IMR-90 (cell line): ENCODE measurements around the gene RHOT2. TPM values are rescaled to one million over a fixed set of nuclear protein-coding genes. Genes with fewer than 3 reads are reported as not detected.

Source experiments
- ATAC-seq: fragments of 200-7000 bp; cut with Tn5 transposase; 2 replicates; pipeline ENCODE4 v1.9.1; 2020; ENCODE audit warnings: low read depth, mild to moderate bottlenecking, moderate library complexity
- BruUV-seq: library from RNA; stranded (reverse); fragments of 400-500 nt; replicated peaks from 2 replicates; lab custom pipeline; 2021; lab: Mats Ljungman, UMichigan
- CTCF ChIA-PET: fragments of 300-600 bp; formaldehyde crosslinking; extraction: SDS; loops from one replicate; lab custom pipeline; 2021; ENCODE audit warnings: antibody characterized with exemption; lab: Yijun Ruan, JAX
- POLR2A ChIA-PET: fragments of 300-600 bp; sonication (Branson Sonifier 250); formaldehyde crosslinking; loops from one replicate; lab custom pipeline; 2022; ENCODE audit warnings: antibody characterized with exemption; ENCODE audit not compliant: unreplicated experiment; lab: Charles Lee
- DNase-seq: peaks from one replicate; pipeline ENCODE4 v3.0.0; 2013
- H2AFZ ChIP-seq: replicated peaks from 2 replicates; pipeline ENCODE3; 2013; ENCODE audit warnings: low read length, mild to moderate bottlenecking; ENCODE audit not compliant: poor library complexity
- H2AK5ac ChIP-seq: 2 replicates; pipeline ENCODE4 v1.6.1; 2013; ENCODE audit warnings: low read depth, low read length, inconsistent platforms
- H2AK9ac ChIP-seq: replicated peaks from 2 replicates; pipeline ENCODE3; 2013; ENCODE audit warnings: mild to moderate bottlenecking, low read depth, low read length, moderate library complexity; ENCODE audit not compliant: poor library complexity
- H2BK120ac ChIP-seq: 2 replicates; pipeline ENCODE4 v1.6.1; 2013; ENCODE audit warnings: low read depth, low read length, inconsistent platforms
- H2BK15ac ChIP-seq: 3 replicates; pipeline ENCODE4 v1.6.1; 2013; ENCODE audit warnings: low read depth, low read length, inconsistent platforms
- H2BK20ac ChIP-seq: 2 replicates; pipeline ENCODE4 v1.6.1; 2013; ENCODE audit warnings: low read depth, mild to moderate bottlenecking, inconsistent platforms, low read length, moderate library complexity
- H2BK5ac ChIP-seq: 2 replicates; pipeline ENCODE4 v1.6.1; 2013; ENCODE audit warnings: mild to moderate bottlenecking, low read depth, low read length, inconsistent platforms; ENCODE audit not compliant: poor library complexity, severe bottlenecking
- H3K14ac ChIP-seq: replicated peaks from 2 replicates; pipeline ENCODE4 v1.6.1; 2013; ENCODE audit warnings: low read depth, low read length, inconsistent platforms
- H3K18ac ChIP-seq: 2 replicates; pipeline ENCODE4 v1.6.1; 2013; ENCODE audit warnings: low read depth, low read length, control low read depth
- H3K23ac ChIP-seq: 2 replicates; pipeline ENCODE4 v1.6.1; 2013; ENCODE audit warnings: low read depth, low read length, inconsistent platforms
- H3K27ac ChIP-seq: 2 replicates; pipeline ENCODE4 v1.5.1; 2013; ENCODE audit warnings: mild to moderate bottlenecking, control low read depth, low read length; ENCODE audit not compliant: insufficient read depth
- H3K27me3 ChIP-seq: 2 replicates; pipeline ENCODE4 v1.6.1; 2013; ENCODE audit warnings: low read length; ENCODE audit not compliant: control insufficient read depth, insufficient read depth
- H3K36me3 ChIP-seq: 2 replicates; pipeline ENCODE4 v1.6.1; 2013; ENCODE audit warnings: low read length, mixed read lengths; ENCODE audit not compliant: control insufficient read depth, insufficient read depth
- H3K4ac ChIP-seq: 2 replicates; pipeline ENCODE4 v1.6.1; 2013; ENCODE audit warnings: low read depth, low read length, inconsistent platforms
- H3K4me1 ChIP-seq: 2 replicates; pipeline ENCODE4 v1.6.1; 2013; ENCODE audit warnings: low read length, mixed read lengths; ENCODE audit not compliant: control insufficient read depth, insufficient read depth
- H3K4me2 ChIP-seq: 2 replicates; pipeline ENCODE4 v1.6.1; 2013; ENCODE audit warnings: low read depth, mild to moderate bottlenecking, control low read depth, low read length, moderate library complexity
- H3K4me3 ChIP-seq: 2 replicates; pipeline ENCODE4 v1.5.1; 2013; ENCODE audit warnings: low read depth, mild to moderate bottlenecking, control low read depth, low read length, moderate library complexity; ENCODE audit not compliant: insufficient read depth
- H3K56ac ChIP-seq: 2 replicates; pipeline ENCODE4 v1.6.1; 2013; ENCODE audit warnings: low read length, inconsistent platforms; ENCODE audit not compliant: insufficient read depth; ENCODE audit errors: extremely low read depth
- H3K79me1 ChIP-seq, 2 experiments: 2 replicates each; pipeline ENCODE4 v1.6.1; 2013; ENCODE audit warnings: low read length in 2 of 2, inconsistent platforms in 1 of 2, low read depth in 1 of 2
- H3K9ac ChIP-seq: 2 replicates; pipeline ENCODE4 v1.6.1; 2013; ENCODE audit warnings: low read depth, low read length, control low read depth
- H3K9me1 ChIP-seq: 2 replicates; pipeline ENCODE4 v1.6.1; 2013; ENCODE audit warnings: low read length, inconsistent platforms; ENCODE audit not compliant: insufficient read depth
- H3K9me3 ChIP-seq: 2 replicates; pipeline ENCODE4 v1.6.1; 2013; ENCODE audit warnings: low read length; ENCODE audit not compliant: control insufficient read depth, insufficient read depth
- H4K20me1 ChIP-seq: 2 replicates; pipeline ENCODE4 v1.6.1; 2013; ENCODE audit warnings: low read length, inconsistent platforms; ENCODE audit not compliant: insufficient read depth
- H4K5ac ChIP-seq: 2 replicates; pipeline ENCODE4 v1.6.1; 2013; ENCODE audit warnings: mild to moderate bottlenecking, low read depth, low read length, control low read depth
- H4K8ac ChIP-seq, 2 experiments: 2 replicates each; pipeline ENCODE4 v1.6.1; 2013; ENCODE audit warnings: low read depth in 2 of 2, low read length in 2 of 2, control low read depth in 1 of 2, inconsistent platforms in 1 of 2
- H4K91ac ChIP-seq: 2 replicates; pipeline ENCODE4 v1.6.1; 2013; ENCODE audit warnings: low read depth, low read length, inconsistent platforms; ENCODE audit not compliant: insufficient read depth
- BHLHE40 ChIP-seq: fragments of 150-350 bp; IDR thresholded peaks from 2 replicates; pipeline ENCODE4 v1.6.1; 2016; ENCODE audit warnings: mild to moderate bottlenecking, low read depth, low read length
- CEBPB ChIP-seq: IDR thresholded peaks from 2 replicates; pipeline ENCODE4 v1.6.1; 2012; ENCODE audit warnings: low read depth, low read length, improper control_type of control experiment
- FOS ChIP-seq: fragments of 150-350 bp; IDR thresholded peaks from 2 replicates; pipeline ENCODE4 v1.6.1; 2016; ENCODE audit warnings: low read depth, low read length
- MAFK ChIP-seq: IDR thresholded peaks from 2 replicates; pipeline ENCODE4 v1.6.1; 2012; ENCODE audit warnings: low read depth, low read length, improper control_type of control experiment
- MAZ ChIP-seq: IDR thresholded peaks from 2 replicates; pipeline ENCODE4 v1.6.1; 2012; ENCODE audit warnings: low read depth, mild to moderate bottlenecking, low read length, improper control_type of control experiment, moderate library complexity, borderline replicate concordance
- NFE2L2 ChIP-seq: fragments of 150-350 bp; IDR thresholded peaks from 2 replicates; pipeline ENCODE4 v1.6.1; 2016; ENCODE audit warnings: low read depth, mild to moderate bottlenecking, low read length
- RCOR1 ChIP-seq: IDR thresholded peaks from 2 replicates; pipeline ENCODE4 v1.6.1; 2012; ENCODE audit warnings: mild to moderate bottlenecking, low read length, improper control_type of control experiment; ENCODE audit not compliant: insufficient replicate concordance
- RFX5 ChIP-seq: IDR thresholded peaks from 2 replicates; pipeline ENCODE4 v1.8.0; 2012; ENCODE audit warnings: low read depth, mild to moderate bottlenecking, low read length, moderate library complexity
- SMC3 ChIP-seq: fragments of 150-350 bp; IDR thresholded peaks from 2 replicates; pipeline ENCODE4 v1.6.1; 2016; ENCODE audit warnings: low read depth, mild to moderate bottlenecking, antibody characterized with exemption, low read length, moderate library complexity
- WGBS, 2 experiments: methylation state at CpG; one replicate each; pipeline versions ENCODE4 v1.1.5 to v1.1.7; 2013; ENCODE audit warnings: missing lambda C conversion rate in 2 of 2; ENCODE audit not compliant: insufficient read length in 1 of 2; ENCODE audit errors: extremely low coverage in 2 of 2; 5-methylcytosine and 5-hydroxymethylcytosine counted together
- dilution Hi-C: fragments of 300-500 bp; cut with HindIII; formaldehyde crosslinking; loops from one replicate; pipeline ENCODE4 v1.14.3; 2018; ENCODE audit warnings: low sequenced_read_pairs; ENCODE audit not compliant: unreplicated experiment
- in situ Hi-C: fragments of 300-500 bp; cut with MboI; formaldehyde crosslinking; loops from 3 replicates; pipeline ENCODE4 v1.14.3; 2019; ENCODE audit warnings: low sequenced_read_pairs, inconsistent platforms, mixed read lengths
- intact Hi-C: fragments of 100-400 bp; cut with micrococcal nuclease; formaldehyde crosslinking; loops from 2 replicates; pipeline ENCODE4 v1.10.0; 2022
- polyA plus RNA-seq, 3 experiments: library from polyadenylated mRNA; depleted of rRNA; stranded (reverse); fragments of >200 nt; gene quantifications; 2 replicates each; pipeline ENCODE4 v1.2.3, GENCODE V29; 2012; ENCODE audit warnings: low replicate concordance in 1 of 3
- total RNA-seq: library from RNA; depleted of rRNA; stranded (reverse); fragments of >200 nt; gene quantifications from 2 replicates; pipeline ENCODE4 v1.2.3, GENCODE V29; 2012
- TF ChIP-seq, protein P1 (sequence below): conservative IDR thresholded peaks from 2 replicates; pipeline ENCODE4 v1.5.1; 2012; ENCODE audit warnings: mild to moderate bottlenecking, low read depth, low read length, improper control_type of control experiment
- TF ChIP-seq, protein P2 (sequence below): fragments of 150-350 bp; IDR thresholded peaks from 2 replicates; pipeline ENCODE4 v1.6.1; 2017; ENCODE audit warnings: mild to moderate bottlenecking, antibody characterized with exemption, low read length, low read depth

Gene RHOT2
- total and polyA plus RNA-seq, 2 of the 4 experiments (the other 2 are of a cell fraction), result 20.3 to 181 TPM

DNA sequence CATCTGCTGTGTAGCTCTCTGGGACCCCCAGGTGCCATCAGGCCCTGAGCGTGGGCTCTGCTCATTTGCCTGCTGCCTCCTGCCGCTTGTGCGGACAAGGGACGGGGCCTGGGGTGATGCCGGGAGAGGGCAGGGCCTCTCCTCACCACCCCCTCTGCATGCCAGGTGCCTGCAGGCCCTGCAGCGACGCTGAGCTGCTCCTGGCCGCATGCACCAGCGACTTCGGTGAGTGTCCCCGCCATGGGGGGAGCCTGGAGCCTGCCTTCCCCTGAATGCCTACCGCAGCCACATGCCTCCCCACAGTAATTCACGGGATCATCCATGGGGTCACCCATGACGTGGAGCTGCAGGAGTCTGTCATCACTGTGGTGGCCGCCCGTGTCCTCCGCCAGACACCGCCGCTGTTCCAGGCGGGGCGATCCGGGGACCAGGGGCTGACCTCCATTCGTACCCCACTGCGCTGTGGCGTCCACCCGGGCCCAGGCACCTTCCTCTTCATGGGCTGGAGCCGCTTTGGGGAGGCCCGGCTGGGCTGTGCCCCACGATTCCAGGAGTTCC is 48.9 kb downstream of the RHOT2 start:
- Histone ChIP-seq H3K9me3 (no peaks in the 10 kb centered on the region), H3K4me1 (peaks cover 20% of the 10 kb centered on the region), H3K18ac (no peak overlapping the region), H2AK9ac (no peak overlapping the region), H3K14ac (no peak overlapping the region), H2BK120ac (no peak overlapping the region), H3K27me3 (no peaks in the 10 kb centered on the region), H3K56ac (no peak overlapping the region), H4K8ac (no peak overlapping the region), H2AK5ac (no peak overlapping the region; the same call in 1 of the 2 replicates), H3K4me3 (no peak overlapping the region), H2BK20ac (no peak overlapping the region), H4K91ac (no peak overlapping the region), H2BK15ac (no peak overlapping the region), H2AFZ (no peak overlapping the region), H3K9me1 (no peaks in the 10 kb centered on the region), H4K20me1 (peaks cover 7% of the 10 kb centered on the region), H3K79me1 (peaks cover 13 to 23% of the 10 kb centered on the region in 2 experiments), H3K27ac (no peak overlapping the region), H3K36me3 (no peaks in the 10 kb centered on the region), H3K4me2 (no peak overlapping the region), H3K4ac (no peak overlapping the region), H2BK5ac (no peak overlapping the region), H3K9ac (no peak overlapping the region), H3K23ac (no peak overlapping the region), H4K5ac (no peak overlapping the region)
- 94% methylated on average over 13 of the region's 29 CpGs; no CpG with 5 or more reads in 1 of the 2 experiments for WGBS, 2 experiments
- no TSS peak for BruUV-seq
- dilution Hi-C loops, result no loop called here
- POLR2A ChIA-PET, result no interaction called here
- TF ChIP-seq NFE2L2 (no peak), MAFK (no peak), CEBPB (no peak), SMC3 (no peak), RFX5 (no peak), BHLHE40 (no peak), RCOR1 (no peak), MAZ (no peak), FOS (no peak)
- TF ChIP-seq, protein P1, sequence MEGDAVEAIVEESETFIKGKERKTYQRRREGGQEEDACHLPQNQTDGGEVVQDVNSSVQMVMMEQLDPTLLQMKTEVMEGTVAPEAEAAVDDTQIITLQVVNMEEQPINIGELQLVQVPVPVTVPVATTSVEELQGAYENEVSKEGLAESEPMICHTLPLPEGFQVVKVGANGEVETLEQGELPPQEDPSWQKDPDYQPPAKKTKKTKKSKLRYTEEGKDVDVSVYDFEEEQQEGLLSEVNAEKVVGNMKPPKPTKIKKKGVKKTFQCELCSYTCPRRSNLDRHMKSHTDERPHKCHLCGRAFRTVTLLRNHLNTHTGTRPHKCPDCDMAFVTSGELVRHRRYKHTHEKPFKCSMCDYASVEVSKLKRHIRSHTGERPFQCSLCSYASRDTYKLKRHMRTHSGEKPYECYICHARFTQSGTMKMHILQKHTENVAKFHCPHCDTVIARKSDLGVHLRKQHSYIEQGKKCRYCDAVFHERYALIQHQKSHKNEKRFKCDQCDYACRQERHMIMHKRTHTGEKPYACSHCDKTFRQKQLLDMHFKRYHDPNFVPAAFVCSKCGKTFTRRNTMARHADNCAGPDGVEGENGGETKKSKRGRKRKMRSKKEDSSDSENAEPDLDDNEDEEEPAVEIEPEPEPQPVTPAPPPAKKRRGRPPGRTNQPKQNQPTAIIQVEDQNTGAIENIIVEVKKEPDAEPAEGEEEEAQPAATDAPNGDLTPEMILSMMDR, result no peak
- TF ChIP-seq, protein P2, sequence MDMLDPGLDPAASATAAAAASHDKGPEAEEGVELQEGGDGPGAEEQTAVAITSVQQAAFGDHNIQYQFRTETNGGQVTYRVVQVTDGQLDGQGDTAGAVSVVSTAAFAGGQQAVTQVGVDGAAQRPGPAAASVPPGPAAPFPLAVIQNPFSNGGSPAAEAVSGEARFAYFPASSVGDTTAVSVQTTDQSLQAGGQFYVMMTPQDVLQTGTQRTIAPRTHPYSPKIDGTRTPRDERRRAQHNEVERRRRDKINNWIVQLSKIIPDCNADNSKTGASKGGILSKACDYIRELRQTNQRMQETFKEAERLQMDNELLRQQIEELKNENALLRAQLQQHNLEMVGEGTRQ, result no peak
- DNase-seq (no peak), ATAC-seq (no peak)
- in situ Hi-C loops, result loop anchor here (25.0 kb wide), 1 partner anchor 345 kb away; the partner anchor contains the start of gene SSTR5
- CTCF ChIA-PET, result no interaction called here
- intact Hi-C loops, result no loop called here
